CD4-positive, alpha-beta T cell treated with Interleukin-15 for 4 hours (primary cell): ENCODE results near the gene BMP8A.

Source experiments
- DNase-seq: peaks from one replicate; pipeline ENCODE4 v3.0.0-alpha.2; 2020; ENCODE audit warnings: low spot score

BMP8A gene

GRCh38 chr1:39571178-39571483 lies 79.7 kb downstream of the BMP8A start:
- DNase-seq, result no peak

GRCh38 chr1:39572379-39573096 lies 81.1 kb downstream of the BMP8A start:
- no peak for DNase-seq

GRCh38 chr1:39573097-39573465 lies 81.6 kb downstream of the BMP8A start:
- DNase-seq, result no peak

- no peak for DNase-seq
Measured at GRCh38 chr1:39573736-39574624, 82.5 kb downstream of the BMP8A start.

GRCh38 chr1:39574646-39575045 lies 83.2 kb downstream of the BMP8A start:
- no peak for DNase-seq
